MG63 (cell line): ENCODE data around the gene LEMD3. TPM values are rescaled to one million over a fixed set of nuclear protein-coding genes. Genes with fewer than 3 reads are reported as not detected.

Experiments used
- DNase-seq: peaks from one replicate; pipeline ENCODE4 v3.0.0-alpha.2; 2020
- H3K27me3 ChIP-seq: fragments of 250-450 bp; sonication (Bioruptor Pico); 2 replicates; pipeline ENCODE4 v1.5.1; 2020; ENCODE audit warnings: mild to moderate bottlenecking, moderate library complexity
- H3K36me3 ChIP-seq: fragments of 250-450 bp; sonication (Bioruptor Pico); 2 replicates; pipeline ENCODE4 v1.5.1; 2020; ENCODE audit warnings: mild to moderate bottlenecking, moderate library complexity
- H3K4me3 ChIP-seq: fragments of 250-450 bp; sonication (Bioruptor Pico); 2 replicates; pipeline ENCODE4 v1.5.1; 2020; ENCODE audit warnings: mild to moderate bottlenecking, moderate library complexity
- H3K9me3 ChIP-seq: fragments of 250-450 bp; sonication (Bioruptor Pico); 2 replicates; pipeline ENCODE4 v1.5.1; 2020; ENCODE audit warnings: mild to moderate bottlenecking, moderate library complexity
- total RNA-seq: library from RNA; depleted of rRNA; stranded (reverse); fragments of >200 nt; shearing (Covaris generic); gene quantifications from 2 replicates; pipeline ENCODE4 v1.2.3, GENCODE V29; 2014; ENCODE audit warnings: low replicate concordance

LEMD3 gene
- total RNA-seq, 1 experiment from 2014 or later, result 14.6 TPM

DNA sequence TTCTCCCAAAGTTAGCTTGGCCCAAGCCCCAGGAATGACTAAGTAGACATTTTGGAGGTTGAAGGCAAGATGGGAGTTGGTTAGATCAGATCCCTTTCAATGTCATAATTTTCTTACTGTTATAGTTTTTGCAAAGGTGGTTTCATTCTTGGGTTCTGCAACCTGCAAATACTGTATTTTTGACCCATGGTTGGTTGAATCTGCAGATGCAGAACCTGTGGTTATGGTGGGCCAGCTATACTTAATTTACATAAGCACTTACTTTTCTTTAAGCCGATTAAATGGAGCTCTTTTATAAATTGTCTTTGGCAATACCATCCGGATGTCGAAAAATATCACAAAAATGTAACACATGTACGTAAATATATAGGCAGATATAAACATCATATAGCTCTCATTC, 25.6 kb downstream of the LEMD3 start:
- Histone ChIP-seq H3K27me3 (no peaks in the 10 kb centered on the region), H3K36me3 (peaks cover 7% of the 10 kb centered on the region; the same call in 1 of the 2 replicates), H3K4me3 (no peak overlapping the region), H3K9me3 (peaks cover 4% of the 10 kb centered on the region; the same call in 1 of the 2 replicates)
- DNase-seq, result no peak

DNA sequence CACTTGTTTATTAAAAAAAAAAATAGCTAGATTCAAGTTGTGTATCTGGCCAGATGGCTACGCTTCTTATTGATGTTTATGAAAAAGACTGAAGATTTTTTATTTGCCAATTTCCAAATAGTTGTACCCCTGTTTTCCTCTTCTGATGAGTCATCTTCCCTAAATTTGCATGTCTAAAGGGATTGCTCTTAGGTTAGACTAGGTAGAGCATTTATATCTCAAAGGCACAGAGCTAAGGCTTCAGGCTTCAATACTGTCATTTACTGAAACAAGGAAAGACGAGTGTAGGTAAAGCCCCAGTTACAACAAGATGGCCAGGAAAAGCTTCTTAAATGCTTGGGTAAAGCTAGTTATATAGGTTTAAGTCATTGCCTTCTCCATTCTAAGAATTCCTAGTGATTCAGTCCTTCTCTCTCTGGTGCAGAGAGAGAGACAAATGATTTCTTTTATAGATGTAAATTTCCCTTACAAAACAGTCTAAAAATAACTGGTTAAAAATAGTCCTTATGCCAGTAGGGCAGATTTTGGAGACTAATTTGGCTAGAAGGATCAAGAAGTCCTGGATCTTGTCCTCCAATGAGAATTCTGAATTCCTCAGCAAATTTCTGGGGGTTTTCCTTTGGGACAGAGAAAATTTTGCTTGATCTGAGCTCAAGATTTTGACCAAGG, 26.1 kb downstream of the LEMD3 start:
- DNase-seq, result no peak
- no peaks in the 10 kb centered on the region for H3K27me3 ChIP-seq
- no peak overlapping the region for H3K4me3 ChIP-seq
- peaks cover 4% of the 10 kb centered on the region; the same call in 1 of the 2 replicates for H3K9me3 ChIP-seq
- H3K36me3 ChIP-seq, result peaks cover 7% of the 10 kb centered on the region; the same call in 1 of the 2 replicates

DNA sequence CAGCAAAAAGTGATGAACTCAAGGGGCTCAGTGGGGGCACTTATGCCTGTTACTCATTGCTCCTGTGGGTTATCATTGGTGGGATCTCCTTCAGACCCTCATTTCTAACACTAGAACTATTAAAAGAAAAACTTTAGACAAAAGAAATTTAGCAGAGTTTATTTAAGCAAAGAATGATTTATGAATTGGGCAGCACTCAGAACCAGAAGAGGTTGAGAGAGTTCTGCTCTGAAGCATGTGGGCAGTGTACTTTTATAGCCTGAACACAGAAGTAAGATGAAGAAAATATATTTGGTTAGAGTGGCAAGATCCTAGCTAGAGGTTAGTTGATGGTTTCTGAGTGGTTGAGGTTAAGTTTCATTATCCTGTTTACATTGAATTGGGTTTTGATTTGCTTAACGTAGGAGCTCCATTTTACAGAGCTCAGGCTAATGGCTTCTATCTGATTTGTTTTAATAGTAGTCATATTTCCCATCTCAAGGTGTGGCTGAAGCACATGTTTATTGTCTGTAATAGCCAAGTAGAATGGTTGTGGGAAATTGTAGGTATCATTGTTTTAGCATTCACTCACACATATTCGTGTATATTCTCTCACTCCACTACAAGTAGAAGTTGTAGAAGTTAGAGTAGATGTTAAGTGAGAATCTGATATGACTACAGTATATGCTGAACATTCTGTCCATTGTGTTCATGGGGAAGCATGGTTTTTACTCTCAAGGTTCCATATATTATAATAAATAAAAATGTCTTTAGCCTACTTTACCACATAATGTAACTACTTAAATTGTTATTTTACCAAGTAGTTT, 27.6 kb downstream of the LEMD3 start:
- Histone ChIP-seq H3K36me3 (0 out of 2 replicates have a peak, but pooled peaks cover 5% of the 10 kb centered on the region), H3K27me3 (no peaks in the 10 kb centered on the region), H3K9me3 (peaks cover 4% of the 10 kb centered on the region; the same call in 1 of the 2 replicates), H3K4me3 (no peak overlapping the region)
- DNase-seq, result no peak

DNA sequence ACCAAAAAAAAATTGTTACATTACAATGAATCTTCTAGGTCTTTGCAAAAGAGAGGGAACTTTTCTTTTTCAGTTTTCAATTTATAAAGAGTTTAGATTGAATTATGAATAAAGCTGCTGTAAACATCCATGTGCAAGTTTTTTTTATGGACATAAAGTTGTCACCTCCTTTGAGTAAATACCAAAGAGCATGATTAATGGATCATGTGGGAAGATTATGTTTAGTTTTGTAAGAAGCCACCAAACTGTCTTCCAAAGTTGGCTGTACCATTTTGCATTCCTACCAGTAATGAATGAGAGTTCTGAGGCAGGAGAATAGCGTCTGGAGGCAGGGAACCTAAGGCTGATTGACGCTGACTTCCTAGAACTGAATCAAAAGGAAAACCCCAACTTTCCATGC, 30.2 kb downstream of the LEMD3 start:
- DNase-seq, result no peak
- Histone ChIP-seq H3K9me3 (0 out of 2 replicates have a peak, but pooled peaks cover 2% of the 10 kb centered on the region), H3K36me3 (0 out of 2 replicates have a peak, but pooled peaks cover 2% of the 10 kb centered on the region), H3K27me3 (no peaks in the 10 kb centered on the region), H3K4me3 (no peak overlapping the region)

DNA sequence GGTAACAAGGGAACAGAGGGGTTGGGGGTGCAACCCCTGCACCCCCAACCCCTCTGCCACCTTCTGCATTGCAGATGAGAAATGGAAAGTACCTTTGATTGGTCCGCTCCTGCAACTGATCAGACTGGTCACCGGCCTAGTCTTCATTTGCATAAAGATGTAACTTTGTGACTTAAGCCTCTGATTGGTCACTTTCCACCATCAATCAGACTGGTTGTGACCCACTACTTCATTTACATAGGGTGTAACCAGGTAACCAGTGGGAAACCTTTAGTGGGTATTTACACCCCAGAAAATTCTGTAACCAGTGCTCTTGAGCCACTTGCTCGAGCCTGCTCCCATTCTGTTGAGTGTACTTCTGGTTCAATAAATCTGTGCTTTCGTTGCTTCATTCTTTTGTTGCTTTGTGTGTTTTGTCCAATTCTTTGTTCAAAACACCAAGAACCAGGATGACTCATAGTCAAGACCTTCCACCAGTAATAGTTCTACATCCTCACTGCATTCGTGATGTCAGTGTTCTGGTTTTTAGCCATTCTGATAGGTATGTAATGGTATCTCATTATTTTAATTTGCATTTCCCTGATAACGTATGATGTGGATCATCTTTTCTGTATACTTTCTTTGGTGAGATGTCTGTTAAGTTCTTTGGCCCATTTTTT, 30.8 kb downstream of the LEMD3 start:
- Histone ChIP-seq H3K27me3 (no peaks in the 10 kb centered on the region), H3K9me3 (0 out of 2 replicates have a peak, but pooled peaks cover 2% of the 10 kb centered on the region), H3K4me3 (no peak overlapping the region), H3K36me3 (0 out of 2 replicates have a peak, but pooled peaks cover 2% of the 10 kb centered on the region)
- no peak for DNase-seq

- no peak overlapping the region for H3K4me3 ChIP-seq
- no peaks in the 10 kb centered on the region for H3K27me3 ChIP-seq
- no peaks in the 10 kb centered on the region for H3K9me3 ChIP-seq
- H3K36me3 ChIP-seq, result no peaks in the 10 kb centered on the region
- DNase-seq, result no peak
These were observed 34.0 kb downstream of the LEMD3 start for GRCh38 chr12:65203376-65203775.

DNA sequence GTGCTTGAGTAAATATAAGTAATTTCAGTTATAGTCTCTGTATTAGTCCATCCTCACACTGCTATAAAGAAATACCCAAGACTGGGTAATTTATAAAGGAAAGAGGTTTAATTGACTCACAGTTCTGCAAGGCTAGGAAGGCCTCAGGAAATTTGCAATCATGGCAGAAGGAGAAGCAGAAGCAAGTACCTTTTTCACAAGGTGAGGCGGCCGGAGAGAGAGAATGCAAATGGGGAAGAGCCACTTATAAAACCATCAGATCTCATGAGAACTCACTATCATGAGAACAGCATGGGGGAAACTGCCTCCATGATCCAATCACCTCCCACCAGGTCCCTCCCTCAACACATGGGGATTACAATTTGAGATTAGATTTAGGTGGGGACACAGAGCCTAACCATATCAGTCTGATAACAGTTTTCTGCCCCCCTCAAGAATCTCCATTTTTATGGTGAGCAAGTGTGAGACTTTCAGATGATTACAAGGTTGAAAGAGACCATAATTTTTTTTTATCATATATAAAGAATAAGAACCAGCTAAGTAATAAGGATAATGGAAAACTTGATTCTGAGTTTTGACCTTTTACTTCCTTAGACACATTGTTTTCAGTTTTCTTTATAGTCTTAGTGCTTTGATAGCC, 35.6 kb downstream of the LEMD3 start:
- Histone ChIP-seq H3K36me3 (no peaks in the 10 kb centered on the region), H3K9me3 (no peaks in the 10 kb centered on the region), H3K27me3 (no peaks in the 10 kb centered on the region), H3K4me3 (no peak overlapping the region)
- DNase-seq, result no peak

DNA sequence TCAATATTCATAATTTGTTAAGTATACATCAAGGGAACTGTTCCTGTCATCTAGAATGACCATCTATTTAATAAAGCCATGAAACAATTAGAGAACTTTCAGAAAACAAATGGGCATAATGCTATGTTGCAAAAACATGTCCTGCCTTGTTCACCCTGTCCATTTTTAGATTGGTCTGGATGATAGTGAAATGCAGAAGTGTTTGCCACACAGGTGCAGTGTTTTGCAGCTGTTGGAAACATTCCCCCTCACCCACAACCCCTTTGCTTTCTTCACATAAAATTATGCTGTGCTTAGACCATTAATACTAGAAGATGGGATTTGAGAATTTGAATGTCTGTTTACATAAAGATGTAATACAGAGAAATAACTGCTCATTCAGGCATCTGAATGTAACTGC, 36.5 kb downstream of the LEMD3 start:
- Histone ChIP-seq H3K27me3 (no peaks in the 10 kb centered on the region), H3K4me3 (no peak overlapping the region), H3K9me3 (no peaks in the 10 kb centered on the region), H3K36me3 (no peaks in the 10 kb centered on the region)
- DNase-seq, result no peak

GRCh38 chr12:65208125-65208524, 38.7 kb downstream of the LEMD3 start:
- H3K4me3 ChIP-seq, result no peak overlapping the region
- no peak for DNase-seq
- H3K9me3 ChIP-seq, result no peaks in the 10 kb centered on the region
- no peaks in the 10 kb centered on the region for H3K36me3 ChIP-seq
- no peaks in the 10 kb centered on the region for H3K27me3 ChIP-seq

- Histone ChIP-seq H3K36me3 (no peaks in the 10 kb centered on the region), H3K27me3 (no peaks in the 10 kb centered on the region), H3K9me3 (no peaks in the 10 kb centered on the region), H3K4me3 (no peak overlapping the region)
- no peak for DNase-seq
These were observed 39.7 kb downstream of the LEMD3 start for GRCh38 chr12:65208964-65209654.

- Histone ChIP-seq H3K9me3 (no peaks in the 10 kb centered on the region), H3K36me3 (no peaks in the 10 kb centered on the region), H3K4me3 (no peak overlapping the region), H3K27me3 (no peaks in the 10 kb centered on the region)
- DNase-seq, result no peak
These were observed 40.3 kb downstream of the LEMD3 start for GRCh38 chr12:65209655-65210043.

DNA sequence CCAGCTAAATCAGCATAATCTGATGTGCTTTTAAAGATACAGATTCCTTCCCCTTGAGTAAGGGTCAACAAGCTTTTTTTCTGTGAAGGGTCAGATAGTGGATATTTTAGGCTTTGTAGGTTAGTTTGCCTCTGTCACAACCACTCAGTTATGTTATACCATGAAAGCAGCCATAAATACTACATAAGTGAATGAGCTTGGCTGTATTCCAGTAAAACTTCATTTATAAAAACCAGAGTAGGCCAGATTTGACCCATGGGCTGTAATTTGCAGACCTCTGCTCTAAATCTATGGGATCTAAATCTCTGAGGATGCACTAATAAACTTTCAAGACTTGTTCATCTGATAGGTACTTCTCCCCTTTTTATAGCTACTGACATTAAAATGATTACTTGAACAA, 47.7 kb downstream of the LEMD3 start:
- Histone ChIP-seq H3K4me3 (no peak overlapping the region), H3K9me3 (peaks cover 8% of the 10 kb centered on the region), H3K27me3 (no peaks in the 10 kb centered on the region), H3K36me3 (peaks cover 15% of the 10 kb centered on the region)
- no peak for DNase-seq

- no peak overlapping the region for H3K4me3 ChIP-seq
- peaks cover 15% of the 10 kb centered on the region for H3K36me3 ChIP-seq
- no peaks in the 10 kb centered on the region for H3K27me3 ChIP-seq
- no peak for DNase-seq
- peaks cover 13% of the 10 kb centered on the region for H3K9me3 ChIP-seq
These were observed 51.4 kb downstream of the LEMD3 start for GRCh38 chr12:65220761-65221160.

DNA sequence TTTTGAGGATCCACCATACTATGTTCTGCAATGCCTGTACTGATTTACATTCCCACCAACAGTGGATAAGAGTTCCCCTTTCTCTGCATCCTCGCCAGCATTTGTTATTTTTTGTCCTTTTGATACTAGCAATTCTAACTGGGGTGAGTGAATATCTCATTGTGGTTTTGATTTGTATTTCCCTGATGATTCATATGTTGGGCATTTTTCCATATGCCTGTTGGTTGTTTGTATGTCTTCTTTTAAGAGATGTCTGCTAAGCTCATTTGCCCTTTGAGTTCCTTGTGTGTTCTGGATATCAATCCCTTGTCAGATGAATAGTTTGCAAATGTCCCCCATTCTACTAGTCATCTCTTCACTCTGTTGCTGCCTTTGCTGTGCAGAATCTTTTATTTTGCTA, 60.1 kb downstream of the LEMD3 start:
- H3K4me3 ChIP-seq, result no peak overlapping the region
- peaks cover 7% of the 10 kb centered on the region for H3K9me3 ChIP-seq
- no peaks in the 10 kb centered on the region; the same call in 1 of the 2 replicates for H3K36me3 ChIP-seq
- DNase-seq, result no peak
- H3K27me3 ChIP-seq, result no peaks in the 10 kb centered on the region

- no peak overlapping the region for H3K4me3 ChIP-seq
- no peaks in the 10 kb centered on the region; the same call in 1 of the 2 replicates for H3K36me3 ChIP-seq
- no peak for DNase-seq
- no peaks in the 10 kb centered on the region for H3K27me3 ChIP-seq
- peaks cover 5% of the 10 kb centered on the region for H3K9me3 ChIP-seq
These were observed 63.2 kb downstream of the LEMD3 start for GRCh38 chr12:65232476-65233077.

- Histone ChIP-seq H3K36me3 (peaks cover 6% of the 10 kb centered on the region), H3K27me3 (no peaks in the 10 kb centered on the region), H3K9me3 (no peaks in the 10 kb centered on the region), H3K4me3 (no peak overlapping the region)
- DNase-seq, result no peak
These were observed 67.8 kb downstream of the LEMD3 start for GRCh38 chr12:65237153-65237552.
